Right lobe of liver (tissue), 4 donors: ENCODE measurements around the gene PLGRKT.

Source experiments
- POLR2A ChIP-seq: fragments of 450-650 bp; IDR thresholded peaks from one replicate; pipeline ENCODE4 v1.6.1; 2017; ENCODE audit warnings: antibody characterized with exemption, mild to moderate bottlenecking
- TF ChIP-seq, protein P1 (sequence below), 4 donors: fragments of 200-600 bp in 3 of 4; fragments of 450-650 bp in 1 of 4; IDR thresholded peaks; one replicate each; pipeline versions ENCODE4 v1.5.1 to v1.8.0; 2016 to 2022; ENCODE audit warnings: antibody characterized with exemption in 4 of 4, mild to moderate bottlenecking in 2 of 4
- donor health status: DM: no; HTN: no; CAD: no.
- donor health status: DM: no; HTN: no; CAD: no.
- donor health status: DM: no; HTN: yes; CAD: no.

DNA sequence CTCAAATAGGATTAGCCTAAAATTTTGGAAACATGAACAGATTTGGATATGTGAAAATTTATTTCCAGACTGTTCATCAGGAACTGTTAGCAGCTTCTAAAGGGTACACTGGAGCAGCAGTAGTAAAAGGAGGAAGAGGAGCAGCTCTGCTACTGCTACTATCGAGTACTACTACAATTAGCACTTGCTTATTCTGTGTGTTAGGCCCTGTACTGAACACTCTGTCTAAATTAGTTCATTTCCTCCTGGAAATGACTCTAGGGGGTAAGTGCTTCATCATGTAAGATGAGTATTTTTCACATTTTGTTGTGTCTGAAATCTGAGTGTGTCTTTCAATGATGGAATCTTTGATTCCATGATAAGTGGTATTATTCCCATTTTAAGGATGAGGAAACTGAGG is 22.4 kb upstream of the PLGRKT start:
- no peak for TF ChIP-seq POLR2A
- TF ChIP-seq, protein P1, sequence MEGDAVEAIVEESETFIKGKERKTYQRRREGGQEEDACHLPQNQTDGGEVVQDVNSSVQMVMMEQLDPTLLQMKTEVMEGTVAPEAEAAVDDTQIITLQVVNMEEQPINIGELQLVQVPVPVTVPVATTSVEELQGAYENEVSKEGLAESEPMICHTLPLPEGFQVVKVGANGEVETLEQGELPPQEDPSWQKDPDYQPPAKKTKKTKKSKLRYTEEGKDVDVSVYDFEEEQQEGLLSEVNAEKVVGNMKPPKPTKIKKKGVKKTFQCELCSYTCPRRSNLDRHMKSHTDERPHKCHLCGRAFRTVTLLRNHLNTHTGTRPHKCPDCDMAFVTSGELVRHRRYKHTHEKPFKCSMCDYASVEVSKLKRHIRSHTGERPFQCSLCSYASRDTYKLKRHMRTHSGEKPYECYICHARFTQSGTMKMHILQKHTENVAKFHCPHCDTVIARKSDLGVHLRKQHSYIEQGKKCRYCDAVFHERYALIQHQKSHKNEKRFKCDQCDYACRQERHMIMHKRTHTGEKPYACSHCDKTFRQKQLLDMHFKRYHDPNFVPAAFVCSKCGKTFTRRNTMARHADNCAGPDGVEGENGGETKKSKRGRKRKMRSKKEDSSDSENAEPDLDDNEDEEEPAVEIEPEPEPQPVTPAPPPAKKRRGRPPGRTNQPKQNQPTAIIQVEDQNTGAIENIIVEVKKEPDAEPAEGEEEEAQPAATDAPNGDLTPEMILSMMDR (IDR thresholded peaks at IDR 0.05): no peak
